Measurements from ENCODE around the gene KCNMA1.

Gene KCNMA1

GRCh38 chr10:76917071-76917470, 720.5 kb downstream of the KCNMA1 start:
- DNase-seq, result no peak

GRCh38 chr10:76916536-76916935, 721.1 kb downstream of the KCNMA1 start:
- DNase-seq, result peak; percentile 14

- DNase-seq, result no peak
Measured at GRCh38 chr10:76915316-76915715, 722.3 kb downstream of the KCNMA1 start.

- DNase-seq, result no peak
Measured at GRCh38 chr10:76911184-76911583, 726.4 kb downstream of the KCNMA1 start.

GRCh38 chr10:76910184-76910962, 727.2 kb downstream of the KCNMA1 start:
- no peak for DNase-seq

GRCh38 chr10:76906256-76906655, 731.4 kb downstream of the KCNMA1 start:
- DNase-seq, result no peak

- no peak for DNase-seq
Measured at GRCh38 chr10:76905251-76905650, 732.4 kb downstream of the KCNMA1 start.

- no peak for DNase-seq
Measured at GRCh38 chr10:76903387-76903945, 734.1 kb downstream of the KCNMA1 start.

GRCh38 chr10:76902949-76903348, 734.7 kb downstream of the KCNMA1 start:
- DNase-seq, result peak; percentile 12

GRCh38 chr10:76901701-76902100, 735.9 kb downstream of the KCNMA1 start:
- DNase-seq, result no peak

- peak; percentile 81 for DNase-seq
Measured at GRCh38 chr10:76899490-76899889, 738.1 kb downstream of the KCNMA1 start.

GRCh38 chr10:76892766-76893479, 744.7 kb downstream of the KCNMA1 start:
- no peak for DNase-seq

- DNase-seq, result no peak
Measured at GRCh38 chr10:76887223-76888010, 750.2 kb downstream of the KCNMA1 start.

- no peak for DNase-seq
Measured at GRCh38 chr10:76885816-76886215, 751.8 kb downstream of the KCNMA1 start.

- DNase-seq, result no peak
Measured at GRCh38 chr10:76884673-76885275, 752.8 kb downstream of the KCNMA1 start.

GRCh38 chr10:76883596-76883995, 754.0 kb downstream of the KCNMA1 start:
- DNase-seq, result no peak

- DNase-seq, result no peak
Measured at GRCh38 chr10:76882796-76883195, 754.8 kb downstream of the KCNMA1 start.

GRCh38 chr10:76882245-76882644, 755.4 kb downstream of the KCNMA1 start:
- no peak for DNase-seq

- peak; percentile 17 for DNase-seq
Measured at GRCh38 chr10:76881477-76882220, 756.0 kb downstream of the KCNMA1 start.

- no peak for DNase-seq
Measured at GRCh38 chr10:76880931-76881330, 756.7 kb downstream of the KCNMA1 start.

GRCh38 chr10:76879116-76879913, 758.3 kb downstream of the KCNMA1 start:
- DNase-seq, result no peak
